T follicular helper cell (primary cell): ENCODE results near the gene C1orf21.
"Not testable (repeated sequence)": the region's sequence is repeated elsewhere in the genome, so short reads cannot be mapped to it uniquely, and the experiment has no call there.

Experiments
- DNase-seq: peaks from one replicate; pipeline ENCODE4 v3.0.0-alpha.2; 2020; ENCODE audit warnings: low read depth
- total RNA-seq, 2 experiments: gene quantifications; one replicate each; lab custom pipeline; 2026; lab: John Stamatoyannopoulos, UW

Gene C1orf21
- total RNA-seq: 0.09 to 1.3 reads per million in 2 experiments

DNA sequence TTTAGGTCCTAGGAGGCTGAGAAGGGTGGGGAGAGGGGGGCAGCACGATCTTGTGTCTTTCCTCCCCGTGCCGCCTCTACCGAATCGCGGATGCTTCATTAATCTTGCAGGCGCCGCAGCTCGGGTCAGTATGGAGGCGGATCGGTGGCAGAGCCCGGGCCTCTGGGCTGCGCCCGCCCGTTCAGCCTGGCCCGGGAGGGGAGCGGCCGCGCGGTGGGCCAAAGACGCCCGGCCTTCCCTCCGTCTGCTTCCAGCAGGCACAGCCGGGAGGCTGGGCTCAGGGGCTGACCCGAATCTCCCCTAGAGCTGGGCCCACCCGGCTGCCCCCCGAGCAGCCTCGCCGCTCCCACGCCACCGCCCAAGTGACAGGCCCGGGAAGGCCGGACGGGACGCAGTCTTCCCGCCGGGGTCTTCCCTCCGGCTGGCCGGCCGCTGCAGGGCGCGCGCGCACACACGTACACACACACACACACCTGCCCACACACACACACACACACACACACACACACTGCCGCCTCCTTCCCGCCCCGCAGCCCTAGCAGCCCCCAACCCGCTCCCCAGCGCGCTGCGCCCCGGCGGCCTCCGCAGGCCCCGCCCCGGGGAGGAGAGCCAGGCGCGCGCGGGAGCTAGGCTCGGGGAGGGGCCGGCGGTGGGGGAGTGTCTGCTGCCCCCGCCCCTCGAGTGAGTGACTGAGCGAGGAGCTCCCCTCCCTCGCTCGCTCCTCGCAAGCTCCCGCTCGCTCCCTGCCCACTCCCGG is at the start of gene C1orf21:
Gene C1orf21, plus strand, starts transcription at position 718 of the 757 bp plus-strand sequence. CDS start 90,481 bp downstream, outside the sequence.
- DNase-seq: peak; percentile 34

DNA sequence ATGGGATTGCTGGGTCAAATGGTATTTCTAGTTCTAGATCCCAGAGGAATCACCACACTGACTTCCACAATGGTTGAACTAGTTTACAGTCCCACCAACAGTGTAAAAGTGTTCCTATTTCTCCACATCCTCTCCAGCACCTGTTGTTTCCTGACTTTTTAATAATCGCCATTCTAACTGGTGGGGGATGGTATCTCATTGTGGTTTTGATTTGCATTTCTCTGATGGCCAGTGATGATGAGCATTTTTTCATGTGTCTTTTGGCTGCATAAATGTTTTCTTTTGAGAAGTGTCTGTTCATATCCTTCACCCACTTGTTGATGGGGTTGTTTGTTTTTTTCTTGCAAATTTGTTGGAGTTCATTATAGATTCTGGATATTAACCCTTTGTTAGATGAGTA is 49.0 kb upstream of the C1orf21 start:
- not testable (repeated sequence) for DNase-seq

GRCh38 chr1:184340984-184341383 is 45.8 kb upstream of the C1orf21 start:
- no peak for DNase-seq

DNA sequence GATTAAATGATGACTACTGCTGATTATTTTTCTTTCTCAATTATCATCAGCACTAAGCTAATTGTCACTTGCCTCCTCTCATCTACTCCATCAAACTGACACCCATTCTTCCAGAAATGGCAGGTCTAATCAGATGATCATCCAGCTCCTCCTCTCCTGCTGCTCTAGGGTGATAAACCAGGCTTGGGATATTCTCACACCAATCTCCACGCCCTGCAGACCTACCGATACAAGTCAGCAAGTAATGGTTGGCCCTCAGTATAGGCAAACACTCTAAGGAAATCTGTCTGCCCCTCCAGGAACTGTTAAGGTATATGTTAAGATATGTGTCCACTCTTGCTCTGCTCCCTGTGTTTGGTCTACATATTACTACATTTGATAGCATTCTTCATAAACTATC is 36.3 kb upstream of the C1orf21 start:
- no peak for DNase-seq

- no peak for DNase-seq
Observed at GRCh38 chr1:184351416-184351975, 35.3 kb upstream of the C1orf21 start.

GRCh38 chr1:184352776-184353175 is 34.1 kb upstream of the C1orf21 start:
- no peak for DNase-seq

- no peak for DNase-seq
Observed at GRCh38 chr1:184354719-184355118, 32.1 kb upstream of the C1orf21 start.

- DNase-seq: no peak
Observed at GRCh38 chr1:184356891-184357290, 29.9 kb upstream of the C1orf21 start.

DNA sequence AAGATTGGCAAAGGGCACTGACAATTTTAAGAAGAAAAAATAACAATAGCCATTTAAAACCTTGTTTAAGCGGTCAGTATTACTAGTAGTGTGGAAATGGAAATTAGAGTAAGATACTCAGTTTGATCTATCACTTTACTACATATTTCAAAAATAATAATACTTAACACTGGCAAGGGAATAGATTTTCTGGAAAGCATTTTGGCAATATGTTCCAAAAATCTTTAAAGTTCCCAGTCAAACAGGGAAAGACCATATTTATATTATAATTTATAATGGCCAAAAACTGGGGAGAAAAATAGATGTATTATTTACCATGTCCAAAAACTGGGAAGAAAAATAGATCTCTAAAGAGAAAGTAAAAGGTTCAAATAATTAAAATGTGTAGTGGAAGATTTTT is 28.6 kb upstream of the C1orf21 start:
- DNase-seq: no peak

- DNase-seq: no peak
Observed at GRCh38 chr1:184359909-184360308, 26.9 kb upstream of the C1orf21 start.

DNA sequence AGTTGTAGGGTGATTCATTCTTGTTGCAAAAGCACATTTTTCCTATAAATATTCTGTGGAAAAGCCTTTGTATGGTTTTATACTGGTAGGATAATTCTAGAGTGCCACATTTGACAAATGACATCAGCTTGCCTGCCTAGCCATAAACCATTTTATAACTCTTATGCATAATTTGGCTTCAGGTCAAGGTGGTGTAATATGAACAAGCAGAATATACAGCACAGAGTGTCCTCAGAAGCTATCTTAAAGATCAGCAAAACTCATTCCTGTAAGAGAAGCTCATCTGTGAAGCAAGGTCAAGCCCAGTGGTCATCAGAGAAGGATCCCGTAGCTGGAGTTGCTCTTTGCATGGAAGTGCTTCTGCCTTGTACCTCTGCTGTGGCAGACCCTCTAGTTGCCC is 24.0 kb upstream of the C1orf21 start:
- no peak for DNase-seq

GRCh38 chr1:184365699-184366098 is 21.1 kb upstream of the C1orf21 start:
- DNase-seq: no peak

- no peak for DNase-seq
Observed at GRCh38 chr1:184366997-184367396, 19.8 kb upstream of the C1orf21 start.

DNA sequence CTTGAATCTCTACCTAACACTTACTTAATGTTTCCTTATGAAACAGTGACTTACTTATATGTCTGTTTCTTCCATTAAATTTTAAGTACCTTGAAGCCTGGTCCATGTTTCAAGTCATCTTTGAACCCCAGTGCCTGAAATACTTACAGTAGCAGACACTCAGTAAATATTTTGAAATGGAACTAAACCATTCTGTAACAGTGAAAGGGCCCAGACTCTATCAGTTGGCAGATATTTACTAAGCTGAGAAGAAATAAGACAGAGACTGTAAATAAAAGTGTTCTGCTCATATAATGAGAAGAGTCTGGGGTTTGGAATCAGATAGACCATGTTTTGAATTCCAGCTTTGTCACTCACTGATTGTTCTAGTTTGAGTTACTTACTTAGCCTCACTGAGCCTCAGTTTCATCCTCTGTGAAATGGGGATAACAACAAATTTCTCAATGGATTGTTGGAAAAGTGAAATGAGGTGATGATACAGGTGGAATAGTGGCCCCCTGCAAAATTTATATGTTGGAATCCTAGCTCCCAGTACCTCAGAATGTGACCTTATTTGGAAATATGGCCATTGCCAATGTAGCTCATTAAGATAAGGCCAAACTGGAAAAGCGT is 19.3 kb upstream of the C1orf21 start:
- DNase-seq: no peak

DNA sequence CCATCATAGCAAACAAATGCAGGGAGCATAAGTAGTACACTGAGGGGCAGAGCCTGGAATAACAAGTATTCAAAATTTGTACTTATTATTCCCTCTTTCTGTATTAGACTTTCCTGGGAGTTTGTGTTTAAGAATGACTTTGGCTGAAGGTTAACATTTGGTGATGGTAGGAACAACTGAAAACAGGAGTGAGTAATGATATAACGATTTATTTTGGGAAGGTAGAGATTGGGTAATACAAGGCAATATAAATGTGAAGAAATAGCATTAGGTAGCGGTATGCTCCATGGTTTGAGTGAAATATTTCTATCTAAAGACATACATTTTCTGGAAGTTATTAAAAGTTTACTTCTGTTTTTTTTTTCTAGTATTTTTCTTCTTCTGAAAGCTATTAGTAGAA is 18.5 kb upstream of the C1orf21 start:
- DNase-seq: no peak

- no peak for DNase-seq
Observed at GRCh38 chr1:184370850-184371249, 16.0 kb upstream of the C1orf21 start.

GRCh38 chr1:184373155-184373554 is 13.7 kb upstream of the C1orf21 start:
- no peak for DNase-seq

DNA sequence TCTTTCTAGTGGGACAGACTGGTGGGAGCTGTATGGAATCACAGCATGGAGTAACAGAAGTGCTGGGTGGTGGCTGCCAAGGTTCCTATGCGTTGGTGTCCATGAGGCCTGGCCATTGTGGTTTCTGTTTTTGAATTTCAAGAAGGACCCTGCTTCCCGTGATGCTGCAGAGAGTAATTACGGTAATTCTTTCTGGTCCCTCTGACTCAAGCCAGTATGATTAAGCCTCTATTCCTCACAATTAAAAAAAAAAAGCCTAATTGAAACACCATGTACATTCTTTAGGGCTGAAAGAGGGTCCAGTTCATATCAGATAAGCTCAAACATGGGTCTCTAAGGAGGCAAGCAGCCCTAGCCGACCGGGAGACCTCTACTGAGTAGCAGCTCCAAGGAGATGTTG is 10.5 kb upstream of the C1orf21 start:
- DNase-seq: no peak

- no peak for DNase-seq
Observed at GRCh38 chr1:184379111-184379752, 7.6 kb upstream of the C1orf21 start.

DNA sequence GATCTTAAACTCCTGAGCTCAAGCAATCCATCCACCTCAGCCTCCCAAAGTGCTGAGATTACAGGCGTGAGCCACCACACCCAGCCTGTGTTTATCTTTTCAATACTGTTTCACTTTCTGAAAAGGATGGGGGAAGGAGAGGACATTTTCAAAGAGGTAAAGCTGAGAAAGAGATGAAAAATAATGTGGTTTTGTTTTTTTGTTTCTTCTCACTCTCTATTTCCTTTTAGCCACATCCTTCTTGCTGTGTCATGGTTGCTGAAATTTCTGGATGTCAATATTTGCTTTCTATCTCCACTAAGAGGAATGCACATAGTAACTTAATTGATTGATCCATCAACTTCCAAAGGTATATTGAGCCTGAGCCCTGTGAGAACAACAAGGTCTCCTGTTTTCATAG is 6.4 kb upstream of the C1orf21 start:
- DNase-seq: no peak

- DNase-seq: no peak
Observed at GRCh38 chr1:184383772-184384323, 3.0 kb upstream of the C1orf21 start.

- DNase-seq: no peak
Observed at GRCh38 chr1:184385865-184386311, 941 bp upstream of the C1orf21 start.
